Endothelial cell of umbilical vein (primary cell): ENCODE data around the gene SEC63. TPM values are rescaled to one million over a fixed set of nuclear protein-coding genes. Genes with fewer than 3 reads are reported as not detected.

Experiments used
- BruUV-seq: library from RNA; stranded (reverse); fragments of 400-500 nt; replicated peaks from 2 replicates; lab custom pipeline; 2021; lab: Mats Ljungman, UMichigan
- CTCF ChIA-PET: fragments of 300-600, 350-600 bp; sonication (Branson Sonifier 250); formaldehyde crosslinking; loops from one replicate; lab custom pipeline; 2021; ENCODE audit warnings: antibody characterized with exemption, inconsistent platforms; lab: Charles Lee
- POLR2A ChIA-PET: fragments of 300-600, 350-600 bp; sonication (Branson Sonifier 250); formaldehyde crosslinking; loops from one replicate; lab custom pipeline; 2021; ENCODE audit warnings: antibody characterized with exemption, inconsistent platforms; lab: Charles Lee
- DNase-seq: peaks from one replicate; pipeline ENCODE4 v3.0.0-alpha.2; 2011; ENCODE audit warnings: low read depth, low spot score
- FAIRE-seq: peaks from 2 replicates; lab custom pipeline; 2011; peaks lifted over from hg19 to GRCh38; lab: Jason Lieb, UNC
- H2AFZ ChIP-seq: 2 replicates; pipeline ENCODE4 v1.6.0; 2012; ENCODE audit warnings: low read depth, low read length, control low read depth, inconsistent platforms
- H3K27ac ChIP-seq: 2 replicates; pipeline ENCODE4 v1.5.1; 2011; ENCODE audit warnings: low read depth, mild to moderate bottlenecking, control low read depth, low read length, moderate library complexity; ENCODE audit not compliant: insufficient read depth
- H3K27me3 ChIP-seq, 2 experiments: 2 replicates each; pipeline versions ENCODE4 v1.6.0 to v1.6.1; 2011; ENCODE audit warnings: low read length in 2 of 2, mixed read lengths in 1 of 2; ENCODE audit not compliant: control insufficient read depth in 2 of 2, insufficient read depth in 2 of 2
- H3K36me3 ChIP-seq, 2 experiments: 2 replicates in 1 of 2; 3 replicates in 1 of 2; pipeline ENCODE4 v1.5.1; 2011; ENCODE audit warnings: low read length in 2 of 2, mild to moderate bottlenecking in 1 of 2, moderate library complexity in 1 of 2; ENCODE audit not compliant: control insufficient read depth in 2 of 2, insufficient read depth in 2 of 2; ENCODE audit errors: extremely low read depth in 1 of 2
- H3K4me1 ChIP-seq: 3 replicates; pipeline ENCODE4 v1.5.1; 2011; ENCODE audit warnings: mild to moderate bottlenecking, low read length; ENCODE audit not compliant: control insufficient read depth, insufficient read depth; ENCODE audit errors: extremely low read depth
- H3K4me2 ChIP-seq: 2 replicates; pipeline ENCODE4 v1.6.1; 2011; ENCODE audit warnings: low read length, control low read depth, mixed read lengths; ENCODE audit not compliant: insufficient read depth
- H3K4me3 ChIP-seq, 3 experiments: fragments of 200-600 bp in 1 of 3; sonication (generic), shearing (Covaris generic) in 1 of 3; replicated peaks in 1 of 3; 2 replicates each; pipeline ENCODE4 v1.5.1; 2011 to 2016; ENCODE audit warnings: control low read depth in 3 of 3, low read length in 3 of 3, mild to moderate bottlenecking in 2 of 3, inconsistent platforms in 1 of 3, low read depth in 1 of 3, moderate library complexity in 1 of 3; ENCODE audit not compliant: insufficient read depth in 1 of 3
- H3K79me2 ChIP-seq: 2 replicates; pipeline ENCODE4 v1.6.0; 2012; ENCODE audit warnings: low read length, inconsistent platforms; ENCODE audit not compliant: control insufficient read depth, insufficient read depth
- H3K9ac ChIP-seq: replicated peaks from 2 replicates; pipeline ENCODE3; 2011; ENCODE audit warnings: low read length, control low read depth; ENCODE audit not compliant: insufficient read depth; ENCODE audit errors: extremely low read depth
- H3K9me1 ChIP-seq: replicated peaks from 3 replicates; pipeline ENCODE4 v1.6.0; 2011; ENCODE audit warnings: mild to moderate bottlenecking, low read length; ENCODE audit not compliant: control insufficient read depth, insufficient read depth; ENCODE audit errors: extremely low read depth
- H3K9me3 ChIP-seq: replicated peaks from 2 replicates; pipeline ENCODE4 v1.5.1; 2012; ENCODE audit warnings: low read length, inconsistent platforms; ENCODE audit not compliant: control insufficient read depth, insufficient read depth
- H4K20me1 ChIP-seq: replicated peaks from 2 replicates; pipeline ENCODE3; 2011; ENCODE audit warnings: mild to moderate bottlenecking, low read length; ENCODE audit not compliant: control insufficient read depth, insufficient read depth; ENCODE audit errors: extremely low read depth
- EZH2 ChIP-seq: IDR thresholded peaks from 2 replicates; pipeline ENCODE4 v1.6.1; 2012; ENCODE audit warnings: borderline replicate concordance, low read depth, mild to moderate bottlenecking, moderate library complexity, low read length, inconsistent platforms; ENCODE audit not compliant: severe bottlenecking
- FOS ChIP-seq: IDR thresholded peaks from 2 replicates; pipeline ENCODE4 v1.6.1; 2011; ENCODE audit warnings: mild to moderate bottlenecking, low read length, moderate library complexity, borderline replicate concordance; ENCODE audit not compliant: insufficient read depth
- GATA2 ChIP-seq: IDR thresholded peaks from 2 replicates; pipeline ENCODE4 v1.7.0; 2011; ENCODE audit warnings: low read depth, mild to moderate bottlenecking, moderate library complexity, mixed read lengths, low read length; ENCODE audit not compliant: insufficient read length, insufficient read depth
- JUN ChIP-seq: IDR thresholded peaks from 2 replicates; pipeline ENCODE4 v1.6.1; 2011; ENCODE audit warnings: borderline replicate concordance, low read depth; ENCODE audit not compliant: insufficient read length, insufficient read depth
- MYC ChIP-seq: IDR thresholded peaks from one replicate; pipeline ENCODE4 v1.6.1; 2011; ENCODE audit warnings: mild to moderate bottlenecking, low read depth, low read length
- POLR2A ChIP-seq: IDR thresholded peaks from 2 replicates; pipeline ENCODE4 v1.6.1; 2012; ENCODE audit warnings: low read depth, mild to moderate bottlenecking, control low read depth, low read length
- POLR2AphosphoS5 ChIP-seq: IDR thresholded peaks from 2 replicates; pipeline ENCODE4 v1.6.1; 2012; ENCODE audit warnings: low read depth, mild to moderate bottlenecking, control low read depth, low read length, moderate library complexity; ENCODE audit not compliant: insufficient read depth
- dilution Hi-C: fragments of 300-500 bp; cut with MboI; formaldehyde crosslinking; loops from one replicate; pipeline ENCODE4 v1.15.0; 2019; ENCODE audit warnings: low sequenced_read_pairs; ENCODE audit not compliant: extremely low pct_ligation_motif_present
- intact Hi-C: fragments of 100-400 bp; cut with micrococcal nuclease; formaldehyde crosslinking; loops from one replicate; pipeline ENCODE4 v1.10.0; 2022
- polyA plus RNA-seq, 4 experiments: library from polyadenylated mRNA; depleted of rRNA in 3 of 4; stranded (reverse) in 3 of 4; unstranded in 1 of 4; fragments of >200 nt; gene quantifications; 2 replicates each; pipeline versions ENCODE4 v1.2.1 to v1.2.3, GENCODE V29; 2011 to 2012; ENCODE audit warnings: missing spikeins in 1 of 4
- total RNA-seq: library from RNA; stranded (reverse); gene quantifications from 2 replicates; pipeline ENCODE4 v1.2.3, GENCODE V29; 2021
- TF ChIP-seq, protein P1 (sequence below): IDR thresholded peaks from 2 replicates; pipeline ENCODE4 v1.6.1; 2011; ENCODE audit not compliant: insufficient read depth, insufficient read length
- TF ChIP-seq, protein P2 (sequence below), 2 donors: IDR thresholded peaks; 1 replicate in 1 of 2; 2 replicates in 1 of 2; pipeline ENCODE4 v1.5.1; 2011; ENCODE audit warnings: low read length in 2 of 2, mild to moderate bottlenecking in 2 of 2, moderate library complexity in 2 of 2, control low read depth in 1 of 2, inconsistent platforms in 1 of 2, low read depth in 1 of 2; ENCODE audit not compliant: insufficient read depth in 1 of 2; ENCODE audit errors: extremely low read depth in 1 of 2

SEC63 gene
- total and polyA plus RNA-seq, 2 donors (not counting 3 experiments of a cell fraction or from before 2014, with no cell fraction given) = 14.8 to 132 TPM

- TF ChIP-seq, protein P1, sequence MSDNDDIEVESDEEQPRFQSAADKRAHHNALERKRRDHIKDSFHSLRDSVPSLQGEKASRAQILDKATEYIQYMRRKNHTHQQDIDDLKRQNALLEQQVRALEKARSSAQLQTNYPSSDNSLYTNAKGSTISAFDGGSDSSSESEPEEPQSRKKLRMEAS = no peak
- no peak for TF ChIP-seq FOS
- TF ChIP-seq POLR2A = no peak
- TF ChIP-seq POLR2AphosphoS5 = no peak
- TF ChIP-seq MYC = no peak
- TF ChIP-seq, protein P2, sequence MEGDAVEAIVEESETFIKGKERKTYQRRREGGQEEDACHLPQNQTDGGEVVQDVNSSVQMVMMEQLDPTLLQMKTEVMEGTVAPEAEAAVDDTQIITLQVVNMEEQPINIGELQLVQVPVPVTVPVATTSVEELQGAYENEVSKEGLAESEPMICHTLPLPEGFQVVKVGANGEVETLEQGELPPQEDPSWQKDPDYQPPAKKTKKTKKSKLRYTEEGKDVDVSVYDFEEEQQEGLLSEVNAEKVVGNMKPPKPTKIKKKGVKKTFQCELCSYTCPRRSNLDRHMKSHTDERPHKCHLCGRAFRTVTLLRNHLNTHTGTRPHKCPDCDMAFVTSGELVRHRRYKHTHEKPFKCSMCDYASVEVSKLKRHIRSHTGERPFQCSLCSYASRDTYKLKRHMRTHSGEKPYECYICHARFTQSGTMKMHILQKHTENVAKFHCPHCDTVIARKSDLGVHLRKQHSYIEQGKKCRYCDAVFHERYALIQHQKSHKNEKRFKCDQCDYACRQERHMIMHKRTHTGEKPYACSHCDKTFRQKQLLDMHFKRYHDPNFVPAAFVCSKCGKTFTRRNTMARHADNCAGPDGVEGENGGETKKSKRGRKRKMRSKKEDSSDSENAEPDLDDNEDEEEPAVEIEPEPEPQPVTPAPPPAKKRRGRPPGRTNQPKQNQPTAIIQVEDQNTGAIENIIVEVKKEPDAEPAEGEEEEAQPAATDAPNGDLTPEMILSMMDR (IDR thresholded peaks at IDR 0.05; ENCODE audit: extremely low read depth in 1 of 2, insufficient read depth in 1 of 2, low read depth in 1 of 2, low read length in 2 of 2) = no peak
- TF ChIP-seq GATA2 = no peak
- TF ChIP-seq EZH2 = no peak
- TF ChIP-seq JUN = no peak
- CTCF ChIA-PET = no interaction called here
Observed at GRCh38 chr6:107970255-107970654, 12.2 kb upstream of the SEC63 start.

More at GRCh38 chr6:107970255-107970654, 12.2 kb upstream of the SEC63 start:
- Histone ChIP-seq H2AFZ (no peak overlapping the region), H3K27me3 (peaks cover 12 to 13% of the 10 kb centered on the region in 2 experiments), H3K4me2 (no peak overlapping the region), H3K9ac (no peak overlapping the region), H3K9me1 (no peaks in the 10 kb centered on the region), H3K4me1 (no peaks in the 10 kb centered on the region), H3K27ac (no peak overlapping the region), H3K4me3 (no peak overlapping the region), H3K79me2 (no peaks in the 10 kb centered on the region), H4K20me1 (no peaks in the 10 kb centered on the region), H3K36me3 (no peaks in the 10 kb centered on the region), H3K9me3 (no peaks in the 10 kb centered on the region)
- DNase-seq (no peak), FAIRE-seq (no peak)
- intact Hi-C loops = no loop called here
- dilution Hi-C loops = no loop called here
- POLR2A ChIA-PET = no interaction called here
- BruUV-seq = no TSS peak
